GM04504 (cell line): ENCODE results near the gene DGUOK.

Experiments used
- DNase-seq: peaks from one replicate; pipeline ENCODE4 v3.0.0-alpha.2; 2012; ENCODE audit warnings: low read depth

DGUOK gene

GRCh38 chr2:73947412-73948018 lies 20.8 kb downstream of the DGUOK start:
- no peak for DNase-seq

GRCh38 chr2:73949802-73950201 lies 23.1 kb downstream of the DGUOK start:
- no peak for DNase-seq

GRCh38 chr2:73952499-73953446 lies 26.1 kb downstream of the DGUOK start:
- DNase-seq = no peak

- no peak for DNase-seq
Observed at GRCh38 chr2:73956218-73956865, 29.7 kb downstream of the DGUOK start.

GRCh38 chr2:73961274-73961673 lies 34.6 kb downstream of the DGUOK start:
- DNase-seq = no peak

GRCh38 chr2:73961823-73962615 lies 35.3 kb downstream of the DGUOK start:
- no peak for DNase-seq

GRCh38 chr2:73962798-73963197 lies 36.1 kb downstream of the DGUOK start:
- DNase-seq = no peak

- no peak for DNase-seq
Observed at GRCh38 chr2:73963385-73964120, 36.9 kb downstream of the DGUOK start.

GRCh38 chr2:73964223-73964622 lies 37.5 kb downstream of the DGUOK start:
- DNase-seq = no peak

- no peak for DNase-seq
Observed at GRCh38 chr2:73965053-73965452, 38.4 kb downstream of the DGUOK start.

- no peak for DNase-seq
Observed at GRCh38 chr2:73968357-73968937, 41.8 kb downstream of the DGUOK start.

- DNase-seq = no peak
Observed at GRCh38 chr2:73969356-73969755, 42.7 kb downstream of the DGUOK start.

GRCh38 chr2:73970141-73970803 lies 43.6 kb downstream of the DGUOK start:
- DNase-seq = no peak

GRCh38 chr2:73970850-73971471 lies 44.3 kb downstream of the DGUOK start:
- no peak for DNase-seq

- DNase-seq = no peak
Observed at GRCh38 chr2:73971722-73972121, 45.0 kb downstream of the DGUOK start.

- no peak for DNase-seq
Observed at GRCh38 chr2:73972846-73973245, 46.2 kb downstream of the DGUOK start.

- DNase-seq = no peak
Observed at GRCh38 chr2:73975731-73976130, 49.1 kb downstream of the DGUOK start.

- DNase-seq = no peak
Observed at GRCh38 chr2:73976803-73977202, 50.1 kb downstream of the DGUOK start.

GRCh38 chr2:73977466-73977865 lies 50.8 kb downstream of the DGUOK start:
- no peak for DNase-seq

GRCh38 chr2:73979021-73979420 lies 52.3 kb downstream of the DGUOK start:
- DNase-seq = no peak
